AG04450 (cell line): Measurements from ENCODE around the gene ZEB2. TPM values are rescaled to one million over a fixed set of nuclear protein-coding genes. Genes with fewer than 3 reads are reported as not detected.

Experiments used
- CTCF ChIA-PET: fragments of 300-600, 350-600 bp; formaldehyde crosslinking; extraction: SDS; loops from one replicate; lab custom pipeline; 2022; ENCODE audit warnings: antibody characterized with exemption, inconsistent platforms; lab: Charles Lee
- POLR2A ChIA-PET: fragments of 350-600 bp; formaldehyde crosslinking; extraction: SDS; loops from one replicate; lab custom pipeline; 2021; ENCODE audit warnings: antibody characterized with exemption, inconsistent platforms; lab: Yijun Ruan, JAX
- DNase-seq: peaks from one replicate; pipeline ENCODE4 v3.0.0-alpha.2; 2011; ENCODE audit warnings: low read depth, low spot score
- H3K27ac ChIP-seq: one replicate; pipeline ENCODE4 v1.5.1; 2012; ENCODE audit warnings: low read depth, low read length, control low read depth
- H3K27me3 ChIP-seq: one replicate; pipeline ENCODE4 v1.6.0; 2012; ENCODE audit warnings: low read length; ENCODE audit not compliant: control insufficient read depth, insufficient read depth
- H3K4me3 ChIP-seq: 2 replicates; pipeline ENCODE4 v1.5.1; 2011; ENCODE audit warnings: mild to moderate bottlenecking, low read depth, low read length, control low read depth
- H3K9me3 ChIP-seq: 2 replicates; pipeline ENCODE4 v1.5.1; 2012; ENCODE audit warnings: low read length; ENCODE audit not compliant: control insufficient read depth, insufficient read depth
- CTCF ChIP-seq: IDR thresholded peaks from 2 replicates; pipeline ENCODE4 v1.5.1; 2011; ENCODE audit warnings: low read depth, low read length, control low read depth, inconsistent platforms
- polyA plus RNA-seq: library from polyadenylated mRNA; depleted of rRNA; stranded (reverse); fragments of >200 nt; gene quantifications from 2 replicates; pipeline ENCODE4 v1.2.3, GENCODE V29; 2011

The ZEB2 gene
- polyA plus RNA-seq, 1 experiment, result 41.7 TPM

DNA sequence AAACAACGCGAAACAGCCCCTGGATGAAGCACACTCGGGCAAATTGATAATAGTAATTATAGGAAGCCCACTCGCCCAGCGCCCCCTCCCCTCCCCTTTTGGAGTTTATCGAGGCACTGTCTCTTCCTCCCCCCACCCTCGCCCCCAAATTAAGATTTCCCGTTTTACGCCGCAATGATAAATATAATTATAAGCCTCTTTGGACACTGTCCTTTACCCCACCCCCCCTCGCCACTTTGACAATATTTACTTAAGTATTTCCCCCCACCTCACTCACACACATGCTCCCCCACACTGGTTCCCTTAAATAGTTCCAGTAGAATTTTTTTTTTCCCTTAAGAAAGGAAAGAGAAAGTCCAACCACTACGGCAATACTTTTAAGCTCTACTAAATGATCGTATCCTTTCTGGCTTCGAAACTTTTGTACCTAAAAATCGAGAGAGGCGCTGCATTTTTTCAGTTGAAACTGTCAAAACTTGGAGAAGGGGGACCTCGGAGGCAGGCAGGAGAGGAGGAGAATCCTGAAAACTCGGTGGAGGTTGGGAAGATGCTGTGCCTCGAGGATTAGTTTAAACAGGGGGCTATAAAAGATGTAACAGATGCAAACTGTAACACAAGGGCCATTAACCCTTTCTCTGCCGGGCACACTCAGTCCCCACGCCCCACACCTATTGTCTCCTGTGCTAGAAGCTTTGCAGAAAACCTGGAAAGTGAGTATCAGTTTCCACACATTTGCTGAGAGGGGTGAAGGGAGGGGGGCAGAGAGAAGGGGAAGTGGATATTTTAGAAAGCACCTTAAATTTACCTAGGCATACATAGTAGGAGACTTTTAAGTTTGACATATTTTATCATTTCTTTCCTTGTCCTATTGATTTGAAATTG is 1.8 kb downstream of the ZEB2 start:
- no peaks in the 10 kb centered on the region; the same call in 1 of the 2 replicates for H3K9me3 ChIP-seq
- no peak for DNase-seq
- ChIA-PET CTCF (interaction anchor here (0.6 to 1.4 kb wide), 3 partner anchors 36 to 1235 kb away, joined by 3 to 5 read pairs (median 5); no protein-coding TSS in a partner anchor), POLR2A (interaction anchor here (0.7 to 0.8 kb wide), 2 partner anchors 639 to 1243 kb away, joined by 3 read pairs; no protein-coding TSS in a partner anchor)
- TF ChIP-seq CTCF, result no peak
- H3K27ac ChIP-seq, result peak overlapping the region; percentile 96
- H3K4me3 ChIP-seq, result peak overlapping the region; percentile 82
- H3K27me3 ChIP-seq, result no peaks in the 10 kb centered on the region

DNA sequence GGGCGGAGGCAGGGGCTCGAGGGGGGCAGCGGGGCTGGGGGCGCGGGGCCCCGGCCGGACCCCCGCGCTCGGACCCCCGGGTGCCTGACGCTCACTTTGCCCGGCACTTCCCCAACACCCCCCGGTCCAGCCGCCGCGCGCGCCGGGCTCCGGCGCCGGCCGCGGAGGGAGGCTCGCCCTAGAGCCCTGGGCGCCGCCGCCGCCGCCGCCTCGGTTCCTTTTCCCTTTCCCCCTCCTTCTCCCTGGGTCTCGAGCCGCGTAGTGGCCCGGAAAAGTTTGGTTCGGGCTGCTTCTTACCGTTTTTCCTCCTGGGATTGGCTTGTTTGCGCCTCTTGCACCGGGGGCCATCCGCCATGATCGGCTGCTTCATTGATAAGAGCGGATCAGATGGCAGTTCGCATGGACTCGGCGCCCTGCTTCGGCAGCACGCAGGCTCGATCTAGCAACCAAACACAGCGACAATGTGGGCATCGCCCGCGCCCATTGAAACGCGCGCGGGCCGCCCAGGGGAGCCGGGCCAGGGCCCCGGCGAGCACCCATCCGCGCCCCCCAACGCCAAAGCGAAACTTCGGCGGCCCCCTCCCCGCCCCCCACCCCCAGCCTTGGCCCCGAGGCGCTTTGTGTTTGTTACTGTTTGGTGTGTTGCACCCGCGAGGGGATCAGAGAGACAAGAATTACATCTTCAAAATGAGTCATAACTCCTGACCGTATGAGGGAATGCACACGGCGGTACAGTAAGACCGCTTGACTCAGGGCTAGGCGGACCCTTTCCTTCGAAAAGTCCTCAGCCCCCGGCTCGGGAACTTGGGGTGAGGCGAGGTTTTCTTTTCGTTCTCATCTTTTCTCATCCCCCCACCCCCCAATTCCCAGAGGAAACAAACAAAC is 2.7 kb downstream of the ZEB2 start:
- peak overlapping the region; percentile 98 for H3K27ac ChIP-seq
- H3K27me3 ChIP-seq, result no peaks in the 10 kb centered on the region
- DNase-seq, result peak; percentile 87
- H3K9me3 ChIP-seq, result no peaks in the 10 kb centered on the region; the same call in 1 of the 2 replicates
- POLR2A ChIA-PET, result no interaction called here
- H3K4me3 ChIP-seq, result peak overlapping the region; percentile 82
- CTCF ChIA-PET, result no interaction called here
- no peak for TF ChIP-seq CTCF

GRCh38 chr2:144516411-144516980 is 3.4 kb downstream of the ZEB2 start:
- DNase-seq, result no peak
- peak overlapping the region; percentile 82 for H3K4me3 ChIP-seq
- H3K27me3 ChIP-seq, result no peaks in the 10 kb centered on the region
- TF ChIP-seq CTCF, result no peak
- H3K9me3 ChIP-seq, result no peaks in the 10 kb centered on the region; the same call in 1 of the 2 replicates
- ChIA-PET CTCF (no interaction called here), POLR2A (no interaction called here)
- H3K27ac ChIP-seq, result peak overlapping the region; percentile 85

GRCh38 chr2:144515696-144516410 is 4.1 kb downstream of the ZEB2 start:
- CTCF ChIA-PET, result interaction anchor here (0.7 kb wide), 1 partner anchor 90 kb away, joined by 3 read pairs; no protein-coding TSS in a partner anchor
- no peak for TF ChIP-seq CTCF
- no peaks in the 10 kb centered on the region for H3K27me3 ChIP-seq
- POLR2A ChIA-PET, result no interaction called here
- H3K4me3 ChIP-seq, result peak overlapping the region; percentile 82
- no peaks in the 10 kb centered on the region; the same call in 1 of the 2 replicates for H3K9me3 ChIP-seq
- peak overlapping the region; percentile 85 for H3K27ac ChIP-seq
- no peak for DNase-seq
